A549 (cell line): ENCODE results near the gene NXN. TPM values are rescaled to one million over a fixed set of nuclear protein-coding genes. Genes with fewer than 3 reads are reported as not detected.
A peak's percentile ranks its signal among the peaks of the same experiment; 100 is the strongest.

Experiments used
- ATAC-seq, 2 experiments: fragments of 200-7000 bp in 1 of 2; fragments of >200 bp in 1 of 2; cut with Nextera tagmentation in 1 of 2; cut with Tn5 transposase in 1 of 2; 3 replicates each; pipeline versions ENCODE4 v1.8.0 to v1.9.1; 2018 to 2020; ENCODE audit warnings: mild to moderate bottlenecking in 1 of 2, moderate library complexity in 1 of 2
- CTCF ChIA-PET: fragments of 300-600 bp; sonication (Branson Sonifier 250); formaldehyde crosslinking; extraction: SDS; loops from one replicate; lab custom pipeline; 2021; ENCODE audit warnings: antibody characterized with exemption, inconsistent platforms; lab: Yijun Ruan, JAX
- POLR2A ChIA-PET: fragments of 350-600 bp; formaldehyde crosslinking; extraction: SDS; loops from one replicate; lab custom pipeline; 2021; ENCODE audit warnings: antibody characterized with exemption, inconsistent platforms; lab: Yijun Ruan, JAX
- DNase-seq, 2 experiments: peaks; one replicate each; pipeline versions ENCODE4 v3.0.0 to v3.0.0-alpha.2; 2011 to 2016; ENCODE audit warnings: low read depth in 1 of 2, low spot score in 1 of 2
- FAIRE-seq: peaks from 2 replicates; lab custom pipeline; 2011; peaks lifted over from hg19 to GRCh38; lab: Jason Lieb, UNC
- H3K27ac ChIP-seq, 2 experiments: fragments of >200 bp; sonication (Bioruptor Twin); formaldehyde crosslinking; 3 replicates each; pipeline ENCODE4 v1.5.1; 2016 to 2017
- H3K4me1 ChIP-seq: fragments of >200 bp; sonication (Bioruptor Twin); formaldehyde crosslinking; 3 replicates; pipeline ENCODE4 v1.6.1; 2016
- H3K4me2 ChIP-seq: fragments of >200 bp; sonication (Bioruptor Twin); formaldehyde crosslinking; 3 replicates; pipeline ENCODE4 v1.6.1; 2016
- H3K4me3 ChIP-seq: fragments of >200 bp; sonication (Bioruptor Twin); formaldehyde crosslinking; 3 replicates; pipeline ENCODE4 v1.5.1; 2016
- H3K9me3 ChIP-seq: fragments of >200 bp; sonication (Bioruptor Twin); formaldehyde crosslinking; 3 replicates; pipeline ENCODE4 v1.6.1; 2016
- CBX2 ChIP-seq: fragments of 200-600 bp; sonication (generic); IDR thresholded peaks from 2 replicates; pipeline ENCODE4 v1.6.1; 2016; ENCODE audit warnings: low read depth, mild to moderate bottlenecking, borderline replicate concordance
- CBX8 ChIP-seq: fragments of 200-600 bp; sonication (generic); IDR thresholded peaks from 2 replicates; pipeline ENCODE4 v1.6.1; 2016
- CEBPB ChIP-seq, 2 experiments: fragments of >200 bp in 1 of 2; sonication (Bioruptor Twin) in 1 of 2; formaldehyde crosslinking in 1 of 2; IDR thresholded peaks; 2 replicates each; pipeline ENCODE4 v1.6.1; 2012 to 2016
- CHD2 ChIP-seq: fragments of 150-350 bp; IDR thresholded peaks from 2 replicates; pipeline ENCODE4 v1.6.1; 2014; ENCODE audit warnings: low read length; ENCODE audit not compliant: partially characterized antibody
- CHD4 ChIP-seq: fragments of 200-600 bp; sonication (generic); IDR thresholded peaks from 2 replicates; pipeline ENCODE4 v1.6.1; 2016; ENCODE audit warnings: antibody characterized with exemption, mild to moderate bottlenecking, borderline replicate concordance
- EHMT2 ChIP-seq: fragments of 200-600 bp; sonication (generic); IDR thresholded peaks from 2 replicates; pipeline ENCODE4 v1.6.1; 2016; ENCODE audit warnings: antibody characterized with exemption, low read depth, mild to moderate bottlenecking, moderate library complexity
- EP300 ChIP-seq, 2 experiments: fragments of >200 bp; sonication (Bioruptor Twin); formaldehyde crosslinking; IDR thresholded peaks; 2 replicates in 1 of 2; 3 replicates in 1 of 2; pipeline ENCODE4 v1.6.1; 2016 to 2017
- FOSL2 ChIP-seq, 2 experiments: fragments of 450-650 bp in 1 of 2; fragments of >200 bp in 1 of 2; sonication (Bioruptor Twin) in 1 of 2; formaldehyde crosslinking; IDR thresholded peaks; 2 replicates each; pipeline versions ENCODE4 v1.5.0 to v1.6.1; 2016 to 2020; ENCODE audit warnings: mild to moderate bottlenecking in 1 of 2, moderate library complexity in 1 of 2
- GATA3 ChIP-seq: IDR thresholded peaks from 2 replicates; pipeline ENCODE4 v1.6.1; 2012; ENCODE audit warnings: borderline replicate concordance
- HOXB5 ChIP-seq: fragments of 250-450 bp; sonication (Bioruptor Pico); IDR thresholded peaks from 2 replicates; pipeline ENCODE4 v1.5.0; 2020; ENCODE audit warnings: mild to moderate bottlenecking, moderate library complexity
- JUN ChIP-seq, 2 experiments: fragments of >200 bp; sonication (Bioruptor Twin); formaldehyde crosslinking; IDR thresholded peaks; 2 replicates in 1 of 2; 3 replicates in 1 of 2; pipeline ENCODE4 v1.6.1; 2016 to 2017
- JUNB ChIP-seq: fragments of >200 bp; sonication (Bioruptor Twin); formaldehyde crosslinking; IDR thresholded peaks from 2 replicates; pipeline ENCODE4 v1.6.1; 2016
- MAZ ChIP-seq: fragments of 150-350 bp; IDR thresholded peaks from 2 replicates; pipeline ENCODE4 v1.6.1; 2014; ENCODE audit warnings: antibody characterized with exemption, low read depth, low read length, borderline replicate concordance
- POLR2A ChIP-seq: IDR thresholded peaks from 2 replicates; pipeline ENCODE4 v1.6.1; 2012; ENCODE audit warnings: mild to moderate bottlenecking, low read length
- RAD21 ChIP-seq, 2 experiments: fragments of >200 bp in 1 of 2; sonication (Bioruptor Twin) in 1 of 2; formaldehyde crosslinking in 1 of 2; IDR thresholded peaks in 1 of 2; conservative IDR thresholded peaks in 1 of 2; 2 replicates in 1 of 2; 3 replicates in 1 of 2; pipeline ENCODE4 v1.6.1; 2012 to 2018; ENCODE audit warnings: inconsistent platforms in 1 of 2
- RFX5 ChIP-seq: fragments of 450-650 bp; IDR thresholded peaks from 2 replicates; pipeline ENCODE4 v1.7.1; 2014; ENCODE audit warnings: antibody characterized with exemption, mild to moderate bottlenecking, moderate library complexity
- RNF2 ChIP-seq: fragments of 200-600 bp; sonication (generic); IDR thresholded peaks from 2 replicates; pipeline ENCODE4 v1.6.1; 2016; ENCODE audit warnings: low read depth, mild to moderate bottlenecking, antibody characterized with exemption, moderate library complexity, borderline replicate concordance
- SREBF2 ChIP-seq: fragments of 450-650 bp; IDR thresholded peaks from 2 replicates; pipeline ENCODE4 v1.6.1; 2014; ENCODE audit warnings: mild to moderate bottlenecking, moderate library complexity
- TFCP2L1 ChIP-seq: fragments of 250-450 bp; sonication (Bioruptor Pico); IDR thresholded peaks from 2 replicates; pipeline ENCODE4 v1.5.0; 2021; ENCODE audit warnings: mild to moderate bottlenecking
- ZC3H11A ChIP-seq: fragments of 450-650 bp; IDR thresholded peaks from 2 replicates; pipeline ENCODE4 v1.6.1; 2014; ENCODE audit warnings: antibody characterized with exemption, mild to moderate bottlenecking
- ZSCAN20 ChIP-seq: fragments of 250-450 bp; sonication (Bioruptor Pico); IDR thresholded peaks from 2 replicates; pipeline ENCODE4 v1.8.0; 2022; ENCODE audit warnings: mild to moderate bottlenecking, moderate library complexity
- WGBS: methylation state at CpG from one replicate; pipeline ENCODE4 v1.1.6; 2017; ENCODE audit errors: missing lambda C conversion rate; 5-methylcytosine and 5-hydroxymethylcytosine counted together
- polyA plus RNA-seq, 4 experiments: library from polyadenylated mRNA; depleted of rRNA in 3 of 4; stranded (reverse); fragments of >200 nt; fragmentation: RNase III in 1 of 4; extraction: RNeasy Plus Mini Kit Qiagen cat#74134 plus additional on column Dnase treatment in 1 of 4; gene quantifications; 2 replicates in 3 of 4; 3 replicates in 1 of 4; pipeline ENCODE4 v1.2.3, GENCODE V29; 2011 to 2017
- TF ChIP-seq, protein P1 (sequence below): IDR thresholded peaks from 2 replicates; pipeline ENCODE4 v1.6.1; 2012
- TF ChIP-seq, protein P2 (sequence below): IDR thresholded peaks from 2 replicates; pipeline ENCODE4 v1.6.1; 2012; ENCODE audit warnings: low read depth, borderline replicate concordance
- TF ChIP-seq, protein P3 (sequence below): IDR thresholded peaks from 2 replicates; pipeline ENCODE4 v1.6.1; 2012
- TF ChIP-seq, protein P4 (sequence below): fragments of >200 bp; sonication (Bioruptor Twin); formaldehyde crosslinking; IDR thresholded peaks from 3 replicates; pipeline ENCODE4 v1.5.1; 2016
- TF ChIP-seq, protein P5 (sequence below): fragments of 450-650 bp; IDR thresholded peaks from 2 replicates; pipeline ENCODE4 v1.6.1; 2014; ENCODE audit warnings: antibody characterized with exemption

The NXN gene
- polyA plus RNA-seq, 2 of the 4 experiments (the other 2 are of a cell fraction), result 24.6 to 31.1 TPM

DNA sequence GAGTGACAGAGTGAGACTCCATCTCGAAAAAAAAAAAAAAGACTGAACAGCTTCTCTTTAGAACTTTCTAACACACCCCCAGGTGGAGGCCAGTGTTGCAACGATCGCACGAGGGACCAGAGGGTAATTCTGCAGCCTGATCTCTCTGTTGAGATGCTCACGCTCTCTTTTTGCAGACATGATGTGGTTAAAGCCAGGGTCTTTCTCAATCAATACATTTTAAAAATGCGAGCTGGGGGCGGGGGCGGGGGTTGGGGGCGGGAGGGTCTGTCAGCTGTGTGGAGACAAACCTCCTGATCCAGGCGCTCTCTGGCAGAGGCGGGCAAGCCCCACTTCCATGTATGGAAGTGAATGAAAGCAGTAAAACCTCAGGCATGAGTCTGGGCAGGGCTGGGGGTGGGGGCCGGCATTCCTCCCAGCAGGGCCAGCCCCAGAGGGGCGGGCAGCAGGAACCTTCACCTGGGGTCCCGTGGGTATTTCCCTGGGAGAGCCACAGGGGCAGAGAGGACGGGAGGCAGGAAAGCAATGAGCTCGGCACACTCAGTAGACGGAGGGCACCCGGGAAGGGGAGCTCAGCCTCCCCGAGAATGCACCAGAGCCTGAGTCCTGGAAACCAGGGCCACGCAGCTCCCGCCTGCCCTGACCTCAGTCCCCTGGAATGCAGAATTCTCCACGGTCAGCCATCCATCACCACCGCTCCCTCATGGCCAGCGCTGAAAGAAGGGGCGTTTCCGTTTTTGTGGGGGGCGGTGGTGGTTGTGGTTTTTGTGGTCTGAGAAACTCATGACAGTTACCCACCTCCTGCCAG, 28.0 kb downstream of the NXN start:
- FAIRE-seq (no peak), ATAC-seq (peak; percentile 86 to 93), DNase-seq (peak; percentile 84 to 90)
- 31% methylated on average over 23 of the region's 27 CpGs for WGBS
- ChIA-PET POLR2A (interaction anchor here (0.6 to 1.5 kb wide), 9 partner anchors 13 to 437 kb away, joined by 3 to 7 read pairs (median 3); partner anchors contain the start of gene NXN), CTCF (interaction anchor here (0.7 to 2.9 kb wide), 12 partner anchors 14 to 199 kb away, joined by 3 to 18 read pairs (median 4); partner anchors contain the start of genes GLOD4, MRM3 and NXN)
- H3K9me3 ChIP-seq, result 0 out of 3 replicates have a peak, but pooled peaks cover 3% of the 10 kb centered on the region
- peak overlapping the region; percentile 80 to 90 for H3K27ac ChIP-seq
- TF ChIP-seq EP300 (IDR thresholded peaks at IDR 0.05) (peak in 1 of 2 experiments; percentile 47; a peak in 1 of 5 replicates), FOSL2 (IDR thresholded peaks at IDR 0.05) (no peak), FOSL2 (CRISPR knock-in tag; IDR thresholded peaks at IDR 0.05) (peak; percentile 54; the same call in 1 of the 2 replicates), MAZ (no peak), ZSCAN20 (no peak), HOXB5 (CRISPR knock-in tag) (peak; percentile 95), CEBPB (IDR thresholded peaks at IDR 0.05) (peak in 1 of 2 experiments; percentile 57; a peak in 1 of 4 replicates), RFX5 (0 out of 2 replicates have a peak, but pooled peaks have one; percentile 29), JUN (IDR thresholded peaks at IDR 0.05) (peak in 1 of 2 experiments; percentile 73; a peak in 3 of 5 replicates), GATA3 (peak; percentile 76), CBX8 (no peak), JUNB (no peak)
- TF ChIP-seq, protein P1, sequence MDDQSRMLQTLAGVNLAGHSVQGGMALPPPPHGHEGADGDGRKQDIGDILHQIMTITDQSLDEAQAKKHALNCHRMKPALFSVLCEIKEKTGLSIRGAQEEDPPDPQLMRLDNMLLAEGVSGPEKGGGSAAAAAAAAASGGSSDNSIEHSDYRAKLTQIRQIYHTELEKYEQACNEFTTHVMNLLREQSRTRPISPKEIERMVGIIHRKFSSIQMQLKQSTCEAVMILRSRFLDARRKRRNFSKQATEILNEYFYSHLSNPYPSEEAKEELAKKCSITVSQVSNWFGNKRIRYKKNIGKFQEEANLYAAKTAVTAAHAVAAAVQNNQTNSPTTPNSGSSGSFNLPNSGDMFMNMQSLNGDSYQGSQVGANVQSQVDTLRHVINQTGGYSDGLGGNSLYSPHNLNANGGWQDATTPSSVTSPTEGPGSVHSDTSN, result peak; percentile 26; the same call in 1 of the 2 replicates
- TF ChIP-seq, protein P2, sequence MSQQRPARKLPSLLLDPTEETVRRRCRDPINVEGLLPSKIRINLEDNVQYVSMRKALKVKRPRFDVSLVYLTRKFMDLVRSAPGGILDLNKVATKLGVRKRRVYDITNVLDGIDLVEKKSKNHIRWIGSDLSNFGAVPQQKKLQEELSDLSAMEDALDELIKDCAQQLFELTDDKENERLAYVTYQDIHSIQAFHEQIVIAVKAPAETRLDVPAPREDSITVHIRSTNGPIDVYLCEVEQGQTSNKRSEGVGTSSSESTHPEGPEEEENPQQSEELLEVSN, result 0 out of 2 replicates have a peak, but pooled peaks have one; percentile 15
- TF ChIP-seq, protein P3, sequence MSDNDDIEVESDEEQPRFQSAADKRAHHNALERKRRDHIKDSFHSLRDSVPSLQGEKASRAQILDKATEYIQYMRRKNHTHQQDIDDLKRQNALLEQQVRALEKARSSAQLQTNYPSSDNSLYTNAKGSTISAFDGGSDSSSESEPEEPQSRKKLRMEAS, result peak; percentile 87
- TF ChIP-seq, protein P4, sequence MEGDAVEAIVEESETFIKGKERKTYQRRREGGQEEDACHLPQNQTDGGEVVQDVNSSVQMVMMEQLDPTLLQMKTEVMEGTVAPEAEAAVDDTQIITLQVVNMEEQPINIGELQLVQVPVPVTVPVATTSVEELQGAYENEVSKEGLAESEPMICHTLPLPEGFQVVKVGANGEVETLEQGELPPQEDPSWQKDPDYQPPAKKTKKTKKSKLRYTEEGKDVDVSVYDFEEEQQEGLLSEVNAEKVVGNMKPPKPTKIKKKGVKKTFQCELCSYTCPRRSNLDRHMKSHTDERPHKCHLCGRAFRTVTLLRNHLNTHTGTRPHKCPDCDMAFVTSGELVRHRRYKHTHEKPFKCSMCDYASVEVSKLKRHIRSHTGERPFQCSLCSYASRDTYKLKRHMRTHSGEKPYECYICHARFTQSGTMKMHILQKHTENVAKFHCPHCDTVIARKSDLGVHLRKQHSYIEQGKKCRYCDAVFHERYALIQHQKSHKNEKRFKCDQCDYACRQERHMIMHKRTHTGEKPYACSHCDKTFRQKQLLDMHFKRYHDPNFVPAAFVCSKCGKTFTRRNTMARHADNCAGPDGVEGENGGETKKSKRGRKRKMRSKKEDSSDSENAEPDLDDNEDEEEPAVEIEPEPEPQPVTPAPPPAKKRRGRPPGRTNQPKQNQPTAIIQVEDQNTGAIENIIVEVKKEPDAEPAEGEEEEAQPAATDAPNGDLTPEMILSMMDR, result no peak
- H3K4me3 ChIP-seq, result peak overlapping the region; percentile 29
- peak overlapping the region; percentile 91 for H3K4me2 ChIP-seq
- peaks cover 43% of the 10 kb centered on the region for H3K4me1 ChIP-seq

DNA sequence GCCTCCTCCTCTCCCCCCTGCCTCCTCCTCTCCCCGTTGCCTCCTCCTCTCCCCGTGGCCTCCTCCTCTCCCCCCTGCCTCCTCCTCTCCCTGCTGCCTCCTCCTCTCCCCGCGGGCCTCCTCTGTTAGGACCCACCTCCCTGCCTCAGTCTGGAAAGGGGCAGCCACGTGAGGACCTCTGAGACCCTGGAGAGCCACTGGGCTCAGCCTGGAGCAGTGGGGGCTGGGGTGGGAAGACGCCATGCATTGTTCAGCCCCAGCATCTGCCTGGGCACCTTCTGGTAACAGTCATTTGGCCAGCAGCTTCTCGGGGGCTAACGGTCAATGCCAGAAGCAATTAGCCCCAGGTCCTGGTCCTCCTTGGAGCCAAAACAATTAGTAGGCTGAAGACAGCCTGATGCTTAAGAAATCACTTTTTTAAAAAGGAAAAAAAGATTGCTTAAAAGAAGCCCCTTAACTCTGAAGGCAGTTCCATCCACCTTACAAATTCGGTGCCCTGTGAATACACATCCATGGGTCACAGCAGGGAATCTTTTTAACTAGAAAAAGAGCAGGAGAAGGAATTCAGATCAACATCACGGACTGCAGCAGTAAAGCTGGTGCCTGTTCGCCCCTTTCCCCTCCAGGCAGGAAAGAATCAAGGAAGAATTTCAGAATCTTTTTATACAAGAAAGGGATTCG, 29.8 kb downstream of the NXN start:
- Histone ChIP-seq H3K4me1 (peaks cover 37% of the 10 kb centered on the region), H3K4me3 (no peak overlapping the region), H3K27ac (peak overlapping the region; percentile 10 to 90; a peak in 4 of 6 replicates), H3K4me2 (0 out of 3 replicates have a peak overlapping the region, but pooled peaks have one; percentile 0), H3K9me3 (no peaks in the 10 kb centered on the region)
- no peak for ATAC-seq
- 82% methylated on average over 11 of the region's 12 CpGs for WGBS
- POLR2A ChIA-PET, result no interaction called here
- DNase-seq, result no peak
- TF ChIP-seq, protein P1, result no peak
- TF ChIP-seq CHD2, result no peak
- no peak for TF ChIP-seq RFX5
- TF ChIP-seq, protein P2, result no peak
- TF ChIP-seq, protein P5, sequence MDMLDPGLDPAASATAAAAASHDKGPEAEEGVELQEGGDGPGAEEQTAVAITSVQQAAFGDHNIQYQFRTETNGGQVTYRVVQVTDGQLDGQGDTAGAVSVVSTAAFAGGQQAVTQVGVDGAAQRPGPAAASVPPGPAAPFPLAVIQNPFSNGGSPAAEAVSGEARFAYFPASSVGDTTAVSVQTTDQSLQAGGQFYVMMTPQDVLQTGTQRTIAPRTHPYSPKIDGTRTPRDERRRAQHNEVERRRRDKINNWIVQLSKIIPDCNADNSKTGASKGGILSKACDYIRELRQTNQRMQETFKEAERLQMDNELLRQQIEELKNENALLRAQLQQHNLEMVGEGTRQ, result no peak
- TF ChIP-seq EHMT2, result no peak
- TF ChIP-seq POLR2A, result no peak
- no peak for TF ChIP-seq ZC3H11A
- no peak for TF ChIP-seq RNF2
- no peak for TF ChIP-seq SREBF2
- no peak for TF ChIP-seq CBX2
- no peak for TF ChIP-seq TFCP2L1
- no peak for TF ChIP-seq CEBPB (IDR thresholded peaks at IDR 0.05)
- no peak for TF ChIP-seq CHD4
- no peak for TF ChIP-seq RAD21 (conservative IDR thresholded peaks at IDR 0.05 in 1 of 2, IDR thresholded peaks at IDR 0.05 in 1 of 2)
- CTCF ChIA-PET, result interaction anchor here (1.0 to 2.9 kb wide), 6 partner anchors 12 to 70 kb away, joined by 3 to 18 read pairs (median 10); no protein-coding TSS in a partner anchor
- no peak for FAIRE-seq
